Panc1 (cell line): ENCODE data around the gene PRKG1.

Source experiments
- POLR2AphosphoS5 ChIP-seq: IDR thresholded peaks from 2 replicates; pipeline ENCODE4 v1.6.1; 2012; ENCODE audit warnings: mild to moderate bottlenecking, low read depth, low read length, moderate library complexity
- TF ChIP-seq, protein P1 (sequence below): fragments of 450-650 bp; IDR thresholded peaks from 2 replicates; pipeline ENCODE4 v1.5.1; 2017; ENCODE audit warnings: mild to moderate bottlenecking
- TF ChIP-seq, protein P2 (sequence below), 2 experiments: IDR thresholded peaks; 2 replicates each; pipeline ENCODE4 v1.6.1; 2011 to 2012; ENCODE audit warnings: low read depth in 2 of 2, control low read depth in 1 of 2, low read length in 1 of 2, mild to moderate bottlenecking in 1 of 2, moderate library complexity in 1 of 2; ENCODE audit not compliant: insufficient read depth in 1 of 2

DNA sequence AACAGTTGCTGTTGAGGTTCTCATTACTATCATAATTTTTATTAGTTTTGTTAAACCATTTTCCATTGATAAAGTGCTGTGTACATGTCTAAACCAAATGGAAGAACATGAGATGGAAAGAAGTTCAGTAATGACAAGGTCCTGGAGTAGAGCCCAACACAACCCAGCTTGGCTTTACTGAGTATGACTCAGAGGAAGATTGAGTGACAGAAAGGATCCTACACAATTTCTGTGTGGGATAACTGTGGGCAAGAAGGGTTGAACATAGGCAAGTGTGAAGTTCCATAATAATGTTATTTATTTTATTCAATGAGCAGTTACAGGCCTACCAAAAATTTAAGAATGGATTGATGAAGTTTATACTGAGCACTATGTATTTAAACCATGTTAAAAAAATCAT is 15.9 kb downstream of the PRKG1 start:
- TF ChIP-seq, protein P1, sequence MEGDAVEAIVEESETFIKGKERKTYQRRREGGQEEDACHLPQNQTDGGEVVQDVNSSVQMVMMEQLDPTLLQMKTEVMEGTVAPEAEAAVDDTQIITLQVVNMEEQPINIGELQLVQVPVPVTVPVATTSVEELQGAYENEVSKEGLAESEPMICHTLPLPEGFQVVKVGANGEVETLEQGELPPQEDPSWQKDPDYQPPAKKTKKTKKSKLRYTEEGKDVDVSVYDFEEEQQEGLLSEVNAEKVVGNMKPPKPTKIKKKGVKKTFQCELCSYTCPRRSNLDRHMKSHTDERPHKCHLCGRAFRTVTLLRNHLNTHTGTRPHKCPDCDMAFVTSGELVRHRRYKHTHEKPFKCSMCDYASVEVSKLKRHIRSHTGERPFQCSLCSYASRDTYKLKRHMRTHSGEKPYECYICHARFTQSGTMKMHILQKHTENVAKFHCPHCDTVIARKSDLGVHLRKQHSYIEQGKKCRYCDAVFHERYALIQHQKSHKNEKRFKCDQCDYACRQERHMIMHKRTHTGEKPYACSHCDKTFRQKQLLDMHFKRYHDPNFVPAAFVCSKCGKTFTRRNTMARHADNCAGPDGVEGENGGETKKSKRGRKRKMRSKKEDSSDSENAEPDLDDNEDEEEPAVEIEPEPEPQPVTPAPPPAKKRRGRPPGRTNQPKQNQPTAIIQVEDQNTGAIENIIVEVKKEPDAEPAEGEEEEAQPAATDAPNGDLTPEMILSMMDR, result no peak
- TF ChIP-seq POLR2AphosphoS5, result no peak
- TF ChIP-seq, protein P2, sequence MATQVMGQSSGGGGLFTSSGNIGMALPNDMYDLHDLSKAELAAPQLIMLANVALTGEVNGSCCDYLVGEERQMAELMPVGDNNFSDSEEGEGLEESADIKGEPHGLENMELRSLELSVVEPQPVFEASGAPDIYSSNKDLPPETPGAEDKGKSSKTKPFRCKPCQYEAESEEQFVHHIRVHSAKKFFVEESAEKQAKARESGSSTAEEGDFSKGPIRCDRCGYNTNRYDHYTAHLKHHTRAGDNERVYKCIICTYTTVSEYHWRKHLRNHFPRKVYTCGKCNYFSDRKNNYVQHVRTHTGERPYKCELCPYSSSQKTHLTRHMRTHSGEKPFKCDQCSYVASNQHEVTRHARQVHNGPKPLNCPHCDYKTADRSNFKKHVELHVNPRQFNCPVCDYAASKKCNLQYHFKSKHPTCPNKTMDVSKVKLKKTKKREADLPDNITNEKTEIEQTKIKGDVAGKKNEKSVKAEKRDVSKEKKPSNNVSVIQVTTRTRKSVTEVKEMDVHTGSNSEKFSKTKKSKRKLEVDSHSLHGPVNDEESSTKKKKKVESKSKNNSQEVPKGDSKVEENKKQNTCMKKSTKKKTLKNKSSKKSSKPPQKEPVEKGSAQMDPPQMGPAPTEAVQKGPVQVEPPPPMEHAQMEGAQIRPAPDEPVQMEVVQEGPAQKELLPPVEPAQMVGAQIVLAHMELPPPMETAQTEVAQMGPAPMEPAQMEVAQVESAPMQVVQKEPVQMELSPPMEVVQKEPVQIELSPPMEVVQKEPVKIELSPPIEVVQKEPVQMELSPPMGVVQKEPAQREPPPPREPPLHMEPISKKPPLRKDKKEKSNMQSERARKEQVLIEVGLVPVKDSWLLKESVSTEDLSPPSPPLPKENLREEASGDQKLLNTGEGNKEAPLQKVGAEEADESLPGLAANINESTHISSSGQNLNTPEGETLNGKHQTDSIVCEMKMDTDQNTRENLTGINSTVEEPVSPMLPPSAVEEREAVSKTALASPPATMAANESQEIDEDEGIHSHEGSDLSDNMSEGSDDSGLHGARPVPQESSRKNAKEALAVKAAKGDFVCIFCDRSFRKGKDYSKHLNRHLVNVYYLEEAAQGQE (IDR thresholded peaks at IDR 0.05; ENCODE audit: insufficient read depth in 1 of 2, low read depth in 2 of 2, low read length in 1 of 2), result no peak
